ENCODE data around the gene CPT2.

GRCh38 chr1:53220171-53220961 is 23.7 kb downstream of the CPT2 start, which contains the start of gene CZIB:
- TF ChIP-seq FOXK2 (IDR thresholded peaks at IDR 0.05) (no peak), BHLHE40 (IDR thresholded peaks at IDR 0.05; ENCODE audit: borderline replicate concordance) (no peak)
